Endothelial cell (in vitro differentiated cells): ENCODE data around the gene FBXO4. TPM values are rescaled to one million over a fixed set of nuclear protein-coding genes. Genes with fewer than 3 reads are reported as not detected.

Experiments used
- DNase-seq: peaks from one replicate; pipeline ENCODE4 v3.0.0; 2021; ENCODE audit warnings: low spot score
- H3K27ac Mint-ChIP-seq: one replicate; pipeline ENCODE4 v1.8.0; 2021; ENCODE audit warnings: mixed read lengths, inconsistent platforms; ENCODE audit not compliant: unreplicated experiment
- H3K27me3 Mint-ChIP-seq: one replicate; pipeline ENCODE4 v1.8.0; 2021; ENCODE audit warnings: mild to moderate bottlenecking, moderate library complexity, mixed read lengths, inconsistent platforms; ENCODE audit not compliant: unreplicated experiment
- H3K36me3 Mint-ChIP-seq: one replicate; pipeline ENCODE4 v1.8.0; 2021; ENCODE audit warnings: mild to moderate bottlenecking, low read depth, mixed read lengths, inconsistent platforms; ENCODE audit not compliant: unreplicated experiment
- H3K4me1 Mint-ChIP-seq: one replicate; pipeline ENCODE4 v1.8.0; 2021; ENCODE audit warnings: mild to moderate bottlenecking, mixed read lengths, inconsistent platforms; ENCODE audit not compliant: unreplicated experiment
- H3K4me3 Mint-ChIP-seq: one replicate; pipeline ENCODE4 v1.8.0; 2021; ENCODE audit warnings: mild to moderate bottlenecking, mixed read lengths, inconsistent platforms; ENCODE audit not compliant: unreplicated experiment
- H3K9me3 Mint-ChIP-seq: one replicate; pipeline ENCODE4 v1.8.0; 2021; ENCODE audit warnings: mixed read lengths, inconsistent platforms; ENCODE audit not compliant: unreplicated experiment
- CTCF ChIP-seq: fragments of 200-600 bp; sonication (generic); IDR thresholded peaks from one replicate; pipeline ENCODE4 v1.5.0; 2021; ENCODE audit warnings: antibody characterized with exemption; ENCODE audit not compliant: unreplicated experiment
- total RNA-seq: library from RNA; stranded (reverse); fragmentation: NEBNext Ultra II Directional; extraction: Animal tissue kit (Norgen Biotek cat#: 25700); gene quantifications from one replicate; pipeline ENCODE4 v1.2.1, GENCODE V29; 2021; ENCODE audit not compliant: unreplicated experiment

The FBXO4 gene
- total RNA-seq, 1 donor from 2014 or later = 4.4 TPM

- no peak for DNase-seq
- no peaks in the 10 kb centered on the region for H3K9me3 Mint-ChIP-seq
- H3K4me1 Mint-ChIP-seq = no peaks in the 10 kb centered on the region
- no peak overlapping the region for H3K4me3 Mint-ChIP-seq
- TF ChIP-seq CTCF = no peak
- H3K27me3 Mint-ChIP-seq = no peaks in the 10 kb centered on the region
- H3K27ac Mint-ChIP-seq = no peak overlapping the region
- no peaks in the 10 kb centered on the region for H3K36me3 Mint-ChIP-seq
Measured at GRCh38 chr5:41878643-41879478, 46.2 kb upstream of the FBXO4 start.

GRCh38 chr5:41882765-41883164 lies 42.3 kb upstream of the FBXO4 start:
- H3K4me3 Mint-ChIP-seq = no peak overlapping the region
- no peak for DNase-seq
- H3K27ac Mint-ChIP-seq = no peak overlapping the region
- no peaks in the 10 kb centered on the region for H3K4me1 Mint-ChIP-seq
- H3K36me3 Mint-ChIP-seq = no peaks in the 10 kb centered on the region
- H3K9me3 Mint-ChIP-seq = no peaks in the 10 kb centered on the region
- TF ChIP-seq CTCF = no peak
- H3K27me3 Mint-ChIP-seq = no peaks in the 10 kb centered on the region

- TF ChIP-seq CTCF = no peak
- H3K27ac Mint-ChIP-seq = no peak overlapping the region
- no peaks in the 10 kb centered on the region for H3K27me3 Mint-ChIP-seq
- H3K9me3 Mint-ChIP-seq = no peaks in the 10 kb centered on the region
- no peaks in the 10 kb centered on the region for H3K36me3 Mint-ChIP-seq
- H3K4me3 Mint-ChIP-seq = no peak overlapping the region
- no peak for DNase-seq
- no peaks in the 10 kb centered on the region for H3K4me1 Mint-ChIP-seq
Measured at GRCh38 chr5:41883243-41883642, 41.8 kb upstream of the FBXO4 start.

- TF ChIP-seq CTCF = no peak
- H3K9me3 Mint-ChIP-seq = no peaks in the 10 kb centered on the region
- no peaks in the 10 kb centered on the region for H3K36me3 Mint-ChIP-seq
- no peaks in the 10 kb centered on the region for H3K4me1 Mint-ChIP-seq
- no peak overlapping the region for H3K27ac Mint-ChIP-seq
- DNase-seq = no peak
- no peaks in the 10 kb centered on the region for H3K27me3 Mint-ChIP-seq
- H3K4me3 Mint-ChIP-seq = no peak overlapping the region
Measured at GRCh38 chr5:41883936-41884335, 41.1 kb upstream of the FBXO4 start.

- H3K27me3 Mint-ChIP-seq = no peaks in the 10 kb centered on the region
- H3K9me3 Mint-ChIP-seq = no peaks in the 10 kb centered on the region
- no peak overlapping the region for H3K27ac Mint-ChIP-seq
- DNase-seq = no peak
- no peaks in the 10 kb centered on the region for H3K36me3 Mint-ChIP-seq
- H3K4me3 Mint-ChIP-seq = no peak overlapping the region
- H3K4me1 Mint-ChIP-seq = no peaks in the 10 kb centered on the region
- no peak for TF ChIP-seq CTCF
Measured at GRCh38 chr5:41885286-41885685, 39.8 kb upstream of the FBXO4 start.
